Nephron (organoid): ENCODE results near the gene SEMG2.

Experiments used
- H3K27ac Mint-ChIP-seq, 3 experiments: 2 replicates each; pipeline ENCODE4 v1.8.0; 2020; ENCODE audit warnings: mixed read lengths in 3 of 3, mild to moderate bottlenecking in 2 of 3, moderate library complexity in 1 of 3
- H3K27me3 Mint-ChIP-seq: 2 replicates; pipeline ENCODE4 v1.8.0; 2021; ENCODE audit warnings: low read depth, mild to moderate bottlenecking, moderate library complexity, mixed read lengths
- H3K36me3 Mint-ChIP-seq: 2 replicates; pipeline ENCODE4 v1.8.0; 2020; ENCODE audit warnings: low read depth, mixed read lengths
- H3K4me1 Mint-ChIP-seq: 2 replicates; pipeline ENCODE4 v1.8.0; 2020; ENCODE audit warnings: mixed read lengths
- H3K4me3 Mint-ChIP-seq, 3 experiments: 2 replicates each; pipeline ENCODE4 v1.8.0; 2020; ENCODE audit warnings: mild to moderate bottlenecking in 3 of 3, mixed read lengths in 3 of 3, moderate library complexity in 2 of 3
- H3K9me3 Mint-ChIP-seq: 2 replicates; pipeline ENCODE4 v1.8.0; 2020; ENCODE audit warnings: mixed read lengths
- TF ChIP-seq, protein P1 (sequence below), 3 experiments: fragments of 200-600 bp; sonication (generic); IDR thresholded peaks; one replicate each; pipeline ENCODE4 v1.5.0; 2021; ENCODE audit warnings: antibody characterized with exemption in 3 of 3; ENCODE audit not compliant: unreplicated experiment in 3 of 3

SEMG2 gene

DNA sequence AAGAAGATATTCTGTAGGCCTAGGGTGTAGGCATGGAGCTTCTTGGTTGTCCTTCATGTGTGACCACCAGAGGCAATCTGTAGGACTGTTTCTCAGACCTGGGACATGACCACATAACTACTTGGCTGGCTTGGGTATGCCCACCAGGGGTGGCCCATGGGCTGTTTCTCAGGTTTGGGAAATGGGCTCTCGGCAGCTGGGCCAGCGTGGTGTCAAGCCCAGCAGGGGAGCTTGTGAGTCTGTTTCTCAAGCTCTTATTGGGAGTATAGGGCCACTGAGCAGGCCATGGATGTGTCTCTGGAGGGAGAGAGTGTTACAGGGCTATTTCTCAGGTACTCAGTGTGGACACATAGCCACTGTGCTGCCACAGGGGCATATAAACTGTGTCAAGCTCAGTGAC lies 2.5 kb upstream of the SEMG2 start:
- H3K36me3 Mint-ChIP-seq: no peaks in the 10 kb centered on the region
- no peaks in the 10 kb centered on the region for H3K9me3 Mint-ChIP-seq
- H3K4me3 Mint-ChIP-seq: no peak overlapping the region
- no peaks in the 10 kb centered on the region for H3K4me1 Mint-ChIP-seq
- no peak overlapping the region for H3K27ac Mint-ChIP-seq
- H3K27me3 Mint-ChIP-seq: peaks cover 18% of the 10 kb centered on the region
- TF ChIP-seq, protein P1, sequence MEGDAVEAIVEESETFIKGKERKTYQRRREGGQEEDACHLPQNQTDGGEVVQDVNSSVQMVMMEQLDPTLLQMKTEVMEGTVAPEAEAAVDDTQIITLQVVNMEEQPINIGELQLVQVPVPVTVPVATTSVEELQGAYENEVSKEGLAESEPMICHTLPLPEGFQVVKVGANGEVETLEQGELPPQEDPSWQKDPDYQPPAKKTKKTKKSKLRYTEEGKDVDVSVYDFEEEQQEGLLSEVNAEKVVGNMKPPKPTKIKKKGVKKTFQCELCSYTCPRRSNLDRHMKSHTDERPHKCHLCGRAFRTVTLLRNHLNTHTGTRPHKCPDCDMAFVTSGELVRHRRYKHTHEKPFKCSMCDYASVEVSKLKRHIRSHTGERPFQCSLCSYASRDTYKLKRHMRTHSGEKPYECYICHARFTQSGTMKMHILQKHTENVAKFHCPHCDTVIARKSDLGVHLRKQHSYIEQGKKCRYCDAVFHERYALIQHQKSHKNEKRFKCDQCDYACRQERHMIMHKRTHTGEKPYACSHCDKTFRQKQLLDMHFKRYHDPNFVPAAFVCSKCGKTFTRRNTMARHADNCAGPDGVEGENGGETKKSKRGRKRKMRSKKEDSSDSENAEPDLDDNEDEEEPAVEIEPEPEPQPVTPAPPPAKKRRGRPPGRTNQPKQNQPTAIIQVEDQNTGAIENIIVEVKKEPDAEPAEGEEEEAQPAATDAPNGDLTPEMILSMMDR (IDR thresholded peaks at IDR 0.05; ENCODE audit: unreplicated experiment in 3 of 3): no peak

DNA sequence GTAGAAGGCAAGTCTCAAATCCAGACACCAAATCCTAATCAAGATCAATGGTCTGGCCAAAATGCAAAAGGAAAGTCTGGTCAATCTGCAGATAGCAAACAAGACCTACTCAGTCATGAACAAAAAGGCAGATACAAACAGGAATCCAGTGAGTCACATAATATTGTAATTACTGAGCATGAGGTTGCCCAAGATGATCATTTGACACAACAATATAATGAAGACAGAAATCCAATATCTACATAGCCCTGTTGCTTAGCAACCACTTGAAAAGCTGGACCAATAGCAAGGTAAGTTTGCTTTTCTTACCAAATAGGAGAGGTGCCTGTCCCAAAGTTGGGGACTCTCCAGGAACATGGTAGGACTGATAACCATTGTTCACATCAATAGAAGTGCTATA lies 2.0 kb downstream of the SEMG2 start:
- Mint-ChIP-seq H3K4me3 (no peak overlapping the region), H3K27me3 (peaks cover 27% of the 10 kb centered on the region), H3K36me3 (no peaks in the 10 kb centered on the region), H3K4me1 (no peaks in the 10 kb centered on the region), H3K27ac (no peak overlapping the region), H3K9me3 (no peaks in the 10 kb centered on the region)
- TF ChIP-seq, protein P1 (IDR thresholded peaks at IDR 0.05; ENCODE audit: unreplicated experiment in 3 of 3): no peak

DNA sequence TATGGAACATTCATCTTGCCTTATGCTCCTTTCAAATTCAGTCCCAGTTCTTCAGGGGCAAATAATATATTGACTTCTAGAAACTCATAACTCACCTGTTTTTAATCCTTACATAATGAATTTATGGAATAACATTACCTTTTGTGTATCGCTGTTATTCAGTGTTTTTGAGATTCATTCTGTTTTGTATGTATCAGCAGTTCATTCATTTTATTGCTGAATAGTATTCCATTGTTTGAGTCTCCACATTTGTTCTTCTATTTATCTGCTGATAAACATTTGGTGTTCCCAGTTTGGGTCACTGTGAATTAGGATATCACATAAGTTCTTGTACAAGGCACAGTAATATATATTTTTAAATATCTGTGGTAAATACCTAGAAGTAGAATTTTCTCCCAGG lies 5.1 kb downstream of the SEMG2 start:
- TF ChIP-seq, protein P1 (IDR thresholded peaks at IDR 0.05; ENCODE audit: unreplicated experiment in 3 of 3): no peak
- Mint-ChIP-seq H3K4me3 (no peak overlapping the region), H3K9me3 (no peaks in the 10 kb centered on the region), H3K27ac (no peak overlapping the region), H3K36me3 (no peaks in the 10 kb centered on the region), H3K27me3 (peaks cover 17% of the 10 kb centered on the region), H3K4me1 (no peaks in the 10 kb centered on the region)

DNA sequence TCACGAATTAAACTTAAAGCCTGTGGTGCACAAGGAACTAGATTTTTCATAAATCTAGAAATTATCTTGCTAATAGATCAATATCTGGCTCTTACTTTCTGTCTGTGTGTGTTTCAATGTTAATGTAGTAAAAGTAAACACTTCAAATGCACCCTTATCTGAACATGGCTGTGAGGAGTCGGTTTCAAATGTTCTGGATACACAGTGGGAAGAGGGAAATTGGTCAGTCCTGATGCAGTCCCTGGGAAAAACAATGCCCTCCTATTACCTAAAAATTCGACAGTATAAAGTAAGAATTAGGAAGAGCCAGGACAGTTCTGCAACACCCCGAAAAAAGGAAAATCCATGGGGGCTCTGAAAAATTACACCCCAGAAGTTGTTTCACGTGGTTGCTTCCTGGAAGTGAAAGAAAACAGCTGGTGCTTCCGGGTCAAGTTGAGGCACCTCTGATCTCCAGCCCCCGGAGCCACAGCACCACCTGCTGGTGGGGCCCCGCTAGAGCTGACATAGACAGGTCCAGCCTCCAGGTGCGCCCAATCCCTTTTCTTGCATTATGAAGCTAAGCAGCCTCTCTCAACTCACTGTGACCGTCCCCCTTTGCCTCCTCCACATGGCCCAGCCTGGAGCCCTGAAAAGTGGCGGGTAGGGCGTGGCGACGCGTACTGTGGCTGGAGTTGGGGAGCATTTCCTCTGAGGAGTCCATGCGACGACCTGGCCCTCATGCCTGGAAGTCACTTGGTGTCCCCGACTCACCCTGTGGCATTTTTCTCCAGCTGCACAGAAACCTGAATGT lies 8.3 kb downstream of the SEMG2 start:
- Mint-ChIP-seq H3K4me3 (no peak overlapping the region), H3K4me1 (no peaks in the 10 kb centered on the region), H3K27ac (no peak overlapping the region), H3K36me3 (no peaks in the 10 kb centered on the region), H3K9me3 (peaks cover 5% of the 10 kb centered on the region), H3K27me3 (peaks cover 14% of the 10 kb centered on the region)
- TF ChIP-seq, protein P1 (IDR thresholded peaks at IDR 0.05; ENCODE audit: unreplicated experiment in 3 of 3): no peak

DNA sequence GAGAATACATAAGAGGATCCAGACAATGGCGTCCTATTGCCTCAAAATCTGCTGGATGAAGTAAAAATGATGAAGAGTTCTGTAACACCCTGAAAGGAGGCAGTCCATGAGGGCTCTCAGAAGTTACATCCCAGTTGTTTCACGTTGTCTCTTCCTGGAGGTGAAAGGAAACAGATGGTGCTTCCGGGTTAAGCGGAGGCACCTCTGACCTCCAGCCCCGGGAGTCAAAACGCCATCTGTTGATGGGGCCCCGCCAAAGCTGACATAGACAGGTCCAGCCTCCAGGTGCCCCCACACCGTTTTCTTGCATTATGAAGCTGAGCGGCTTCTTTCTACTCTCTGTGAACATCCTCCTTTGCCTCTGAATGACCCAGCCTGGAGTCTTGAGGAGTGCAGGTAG lies 9.5 kb downstream of the SEMG2 start:
- peaks cover 6% of the 10 kb centered on the region for H3K9me3 Mint-ChIP-seq
- H3K4me3 Mint-ChIP-seq: no peak overlapping the region
- TF ChIP-seq, protein P1 (IDR thresholded peaks at IDR 0.05; ENCODE audit: unreplicated experiment in 3 of 3): no peak
- H3K27ac Mint-ChIP-seq: no peak overlapping the region
- H3K4me1 Mint-ChIP-seq: no peaks in the 10 kb centered on the region
- no peaks in the 10 kb centered on the region for H3K36me3 Mint-ChIP-seq
- peaks cover 9% of the 10 kb centered on the region for H3K27me3 Mint-ChIP-seq

DNA sequence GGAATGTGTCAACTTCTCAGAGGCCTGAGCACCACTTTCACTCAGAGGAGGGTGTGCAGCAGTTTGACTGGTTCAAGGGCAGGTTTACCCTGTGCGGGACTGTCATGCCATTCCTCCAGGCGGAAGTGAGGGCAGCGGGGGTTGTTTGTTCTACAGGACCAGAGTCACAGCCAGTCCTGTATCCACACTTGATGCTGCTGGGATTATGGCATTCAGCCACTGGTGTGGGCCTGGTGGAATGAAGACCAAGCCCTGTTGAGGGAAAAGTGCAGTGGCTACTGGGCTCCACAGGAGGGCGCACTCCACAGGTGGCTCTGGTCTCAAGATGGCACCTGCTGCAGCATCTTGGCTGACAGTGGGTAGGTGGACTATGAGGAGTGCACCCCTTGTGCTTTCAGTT lies 14.8 kb downstream of the SEMG2 start:
- peaks cover 17% of the 10 kb centered on the region for H3K27me3 Mint-ChIP-seq
- H3K9me3 Mint-ChIP-seq: peaks cover 14% of the 10 kb centered on the region
- no peak overlapping the region for H3K27ac Mint-ChIP-seq
- TF ChIP-seq, protein P1 (IDR thresholded peaks at IDR 0.05; ENCODE audit: unreplicated experiment in 3 of 3): no peak
- no peaks in the 10 kb centered on the region for H3K4me1 Mint-ChIP-seq
- H3K4me3 Mint-ChIP-seq: no peak overlapping the region
- H3K36me3 Mint-ChIP-seq: no peaks in the 10 kb centered on the region
